Activated CD8-positive, alpha-beta T cell treated with anti-CD3 and anti-CD28 coated beads for 36 hours (primary cell): Measurements from ENCODE around the gene CYTH4. TPM values are rescaled to one million over a fixed set of nuclear protein-coding genes. Genes with fewer than 3 reads are reported as not detected.

ENCODE experiments used
- ATAC-seq: fragments of 200-7000 bp; cut with Tn5 transposase; one replicate; pipeline ENCODE4 v1.10.0; 2021; ENCODE audit warnings: mild to moderate bottlenecking, moderate library complexity
- CTCF ChIA-PET: fragments of 350-600 bp; sonication (Branson Sonifier 250); formaldehyde crosslinking; loops from one replicate; lab custom pipeline; 2021; ENCODE audit warnings: antibody characterized with exemption; lab: Charles Lee
- POLR2A ChIA-PET: fragments of 350-600 bp; sonication (Branson Sonifier 250); formaldehyde crosslinking; loops from one replicate; lab custom pipeline; 2021; ENCODE audit warnings: antibody characterized with exemption; lab: Charles Lee
- DNase-seq: peaks from one replicate; pipeline ENCODE4 v3.0.0-alpha.2; 2020
- H3K27ac Mint-ChIP-seq: one replicate; pipeline ENCODE4 v1.8.0; 2021; ENCODE audit warnings: mild to moderate bottlenecking, mixed read lengths
- H3K27me3 Mint-ChIP-seq: one replicate; pipeline ENCODE4 v1.8.0; 2021; ENCODE audit warnings: mixed read lengths
- H3K36me3 Mint-ChIP-seq: one replicate; pipeline ENCODE4 v1.8.0; 2021; ENCODE audit warnings: low read depth, mixed read lengths
- H3K4me1 Mint-ChIP-seq: one replicate; pipeline ENCODE4 v1.8.0; 2021; ENCODE audit warnings: low read depth, mixed read lengths
- H3K4me3 Mint-ChIP-seq: one replicate; pipeline ENCODE4 v1.8.0; 2021; ENCODE audit warnings: mild to moderate bottlenecking, moderate library complexity, mixed read lengths
- H3K9me3 Mint-ChIP-seq: one replicate; pipeline ENCODE4 v1.8.0; 2021; ENCODE audit warnings: mixed read lengths
- CTCF ChIP-seq: fragments of 200-600 bp; IDR thresholded peaks from one replicate; pipeline ENCODE4 v1.8.0; 2022; ENCODE audit warnings: antibody characterized with exemption, mild to moderate bottlenecking
- intact Hi-C: fragments of 100-400 bp; cut with micrococcal nuclease; formaldehyde crosslinking; loops from one replicate; pipeline ENCODE4 v1.10.0; 2022
- total RNA-seq, 2 experiments: library from RNA; stranded (reverse); gene quantifications; one replicate each; pipeline ENCODE4 v1.2.3, GENCODE V29; 2021

CYTH4 gene
- total RNA-seq, 2 experiments from 2014 or later = 33.2 to 33.4 TPM

- no peaks in the 10 kb centered on the region for H3K9me3 Mint-ChIP-seq
- intact Hi-C loops = no loop called here
- peaks cover 34% of the 10 kb centered on the region for H3K27me3 Mint-ChIP-seq
- TF ChIP-seq CTCF = no peak
- no peak overlapping the region for H3K4me3 Mint-ChIP-seq
- no peak for DNase-seq
- H3K27ac Mint-ChIP-seq = no peak overlapping the region
- POLR2A ChIA-PET = interaction anchor here (0.8 kb wide), 1 partner anchor 21 kb away, joined by 3 read pairs; no protein-coding TSS in a partner anchor
- CTCF ChIA-PET = interaction anchor here (1.1 kb wide), 1 partner anchor 20 kb away, joined by 4 read pairs; no protein-coding TSS in a partner anchor
- peaks cover 10% of the 10 kb centered on the region for H3K4me1 Mint-ChIP-seq
- no peak for ATAC-seq
- H3K36me3 Mint-ChIP-seq = no peaks in the 10 kb centered on the region
Measured at GRCh38 chr22:37335806-37336199, 53.5 kb downstream of the CYTH4 start.

GRCh38 chr22:37336579-37336978, 54.3 kb downstream of the CYTH4 start:
- no peak for DNase-seq
- intact Hi-C loops = no loop called here
- Mint-ChIP-seq H3K36me3 (no peaks in the 10 kb centered on the region), H3K27ac (no peak overlapping the region), H3K9me3 (no peaks in the 10 kb centered on the region), H3K27me3 (peaks cover 29% of the 10 kb centered on the region), H3K4me1 (peaks cover 10% of the 10 kb centered on the region), H3K4me3 (no peak overlapping the region)
- no peak for TF ChIP-seq CTCF
- ChIA-PET POLR2A (interaction anchor here (0.8 to 1.0 kb wide), 2 partner anchors 21 to 137 kb away, joined by 3 to 4 read pairs; no protein-coding TSS in a partner anchor), CTCF (interaction anchor here (1.1 kb wide), 1 partner anchor 20 kb away, joined by 4 read pairs; no protein-coding TSS in a partner anchor)
- no peak for ATAC-seq

- ChIA-PET CTCF (no interaction called here), POLR2A (interaction anchor here (1.0 kb wide), 1 partner anchor 136 kb away, joined by 4 read pairs; no protein-coding TSS in a partner anchor)
- no peaks in the 10 kb centered on the region for H3K9me3 Mint-ChIP-seq
- TF ChIP-seq CTCF = no peak
- intact Hi-C loops = no loop called here
- no peak overlapping the region for H3K27ac Mint-ChIP-seq
- DNase-seq = no peak
- H3K27me3 Mint-ChIP-seq = peaks cover 27% of the 10 kb centered on the region
- no peaks in the 10 kb centered on the region for H3K36me3 Mint-ChIP-seq
- H3K4me1 Mint-ChIP-seq = peaks cover 16% of the 10 kb centered on the region
- no peak overlapping the region for H3K4me3 Mint-ChIP-seq
- no peak for ATAC-seq
Measured at GRCh38 chr22:37337204-37337943, 55.1 kb downstream of the CYTH4 start.

GRCh38 chr22:37338539-37339246, 56.4 kb downstream of the CYTH4 start:
- H3K4me3 Mint-ChIP-seq = no peak overlapping the region
- ChIA-PET POLR2A (no interaction called here), CTCF (no interaction called here)
- no peaks in the 10 kb centered on the region for H3K9me3 Mint-ChIP-seq
- no peak overlapping the region for H3K27ac Mint-ChIP-seq
- TF ChIP-seq CTCF = no peak
- ATAC-seq (no peak), DNase-seq (no peak)
- H3K4me1 Mint-ChIP-seq = peaks cover 17% of the 10 kb centered on the region
- no peaks in the 10 kb centered on the region for H3K36me3 Mint-ChIP-seq
- intact Hi-C loops = no loop called here
- peaks cover 19% of the 10 kb centered on the region for H3K27me3 Mint-ChIP-seq
